ENCODE results near the gene INO80B.
A peak's percentile ranks its signal among the peaks of the same experiment; 100 is the strongest.

The INO80B gene

GRCh38 chr2:74421221-74421870 is 33.5 kb upstream of the INO80B start, which contains the start of the genes C2orf81 and WDR54:
Gene C2orf81, minus strand, starts transcription at chr2:74421619. Its CDS starts 59 bp downstream, at chr2:74421560.
Gene WDR54, plus strand, starts transcription at chr2:74421730. Its CDS starts 424 bp downstream, at chr2:74422154.
- peak; percentile 91 for ATAC-seq (ENCODE audit: insufficient read depth, low read depth)
- peak; percentile 94 for DNase-seq
- peak within 1 kb of the TSS; percentile 99 for H2AFZ ChIP-seq (ENCODE audit: low read depth, low read length)

GRCh38 chr2:74423231-74424095 is 31.4 kb upstream of the INO80B start:
- Histone ChIP-seq H3K36me3 (ENCODE audit: insufficient read depth, low read length) (peaks cover 42% of the 10 kb centered on the region), H4K20me1 (ENCODE audit: insufficient read depth, low read length) (no peaks in the 10 kb centered on the region), H3K4me1 (ENCODE audit: insufficient read depth, low read length) (peaks cover 32% of the 10 kb centered on the region), H3K27ac (ENCODE audit: low read length) (no peak overlapping the region), H3K79me2 (ENCODE audit: insufficient read depth, low read length) (peaks cover 12% of the 10 kb centered on the region), H2AFZ (ENCODE audit: low read depth, low read length) (no peak overlapping the region), H3K9me3 (ENCODE audit: insufficient read depth, low read length, severe bottlenecking) (no peaks in the 10 kb centered on the region), H3K27me3 (ENCODE audit: insufficient read depth, low read length, poor library complexity) (no peaks in the 10 kb centered on the region), H3K9ac (ENCODE audit: low read depth, low read length) (peak overlapping the region; percentile 11; the same call in 1 of the 2 replicates), H3K4me2 (ENCODE audit: insufficient read depth, low read length) (peak overlapping the region; percentile 100), H3K4me3 (ENCODE audit: low read depth in 1 of 2, low read length in 2 of 2) (no peak overlapping the region)
- TF ChIP-seq CTCF (IDR thresholded peaks at IDR 0.05; ENCODE audit: borderline replicate concordance, extremely low read depth, low read length, poor library complexity, severe bottlenecking): no peak
- no peak for TF ChIP-seq EZH2 (IDR thresholded peaks at IDR 0.05; ENCODE audit: borderline replicate concordance, low read depth, low read length, severe bottlenecking)
- ATAC-seq (ENCODE audit: insufficient read depth, low read depth): no peak
- DNase-seq: no peak

More at GRCh38 chr2:74421221-74421870, 33.5 kb upstream of the INO80B start, which contains the start of the genes C2orf81 and WDR54:
- peak within 1 kb of the TSS; percentile 68 for H3K27ac ChIP-seq (ENCODE audit: low read length)
- peaks cover 32% of the 10 kb centered on the region for H3K4me1 ChIP-seq (ENCODE audit: insufficient read depth, low read length)
- peaks cover 30% of the 10 kb centered on the region for H3K36me3 ChIP-seq (ENCODE audit: insufficient read depth, low read length)
- TF ChIP-seq CTCF (IDR thresholded peaks at IDR 0.05; ENCODE audit: borderline replicate concordance, extremely low read depth, low read length, poor library complexity, severe bottlenecking): no peak
- TF ChIP-seq EZH2 (IDR thresholded peaks at IDR 0.05; ENCODE audit: borderline replicate concordance, low read depth, low read length, severe bottlenecking): no peak
- no peaks in the 10 kb centered on the region for H3K27me3 ChIP-seq (ENCODE audit: insufficient read depth, low read length, poor library complexity)
- peak within 1 kb of the TSS; percentile 100 for H3K4me2 ChIP-seq (ENCODE audit: insufficient read depth, low read length)
- H3K9me3 ChIP-seq (ENCODE audit: insufficient read depth, low read length, severe bottlenecking): no peaks in the 10 kb centered on the region
- H3K9ac ChIP-seq (ENCODE audit: low read depth, low read length): peak within 1 kb of the TSS; percentile 64
- peaks cover 12% of the 10 kb centered on the region for H3K79me2 ChIP-seq (ENCODE audit: insufficient read depth, low read length)
- H4K20me1 ChIP-seq (ENCODE audit: insufficient read depth, low read length): no peaks in the 10 kb centered on the region
- peak within 1 kb of the TSS; percentile 42 to 83 for H3K4me3 ChIP-seq (ENCODE audit: low read depth in 1 of 2, low read length in 2 of 2)

- no peak overlapping the region for H3K9ac ChIP-seq (ENCODE audit: low read depth, low read length)
- ATAC-seq (ENCODE audit: insufficient read depth, low read depth) (no peak), DNase-seq (no peak)
- no peaks in the 10 kb centered on the region for H3K9me3 ChIP-seq (ENCODE audit: insufficient read depth, low read length, severe bottlenecking)
- no peak overlapping the region for H2AFZ ChIP-seq (ENCODE audit: low read depth, low read length)
- H3K4me3 ChIP-seq (ENCODE audit: low read depth in 1 of 2, low read length in 2 of 2): no peak overlapping the region
- peaks cover 12% of the 10 kb centered on the region for H3K79me2 ChIP-seq (ENCODE audit: insufficient read depth, low read length)
- H3K27ac ChIP-seq (ENCODE audit: low read length): no peak overlapping the region
- no peaks in the 10 kb centered on the region for H4K20me1 ChIP-seq (ENCODE audit: insufficient read depth, low read length)
- peaks cover 51% of the 10 kb centered on the region for H3K36me3 ChIP-seq (ENCODE audit: insufficient read depth, low read length)
- TF ChIP-seq CTCF (IDR thresholded peaks at IDR 0.05; ENCODE audit: borderline replicate concordance, extremely low read depth, low read length, poor library complexity, severe bottlenecking) (no peak), EZH2 (IDR thresholded peaks at IDR 0.05; ENCODE audit: borderline replicate concordance, low read depth, low read length, severe bottlenecking) (no peak)
- H3K27me3 ChIP-seq (ENCODE audit: insufficient read depth, low read length, poor library complexity): no peaks in the 10 kb centered on the region
- H3K4me2 ChIP-seq (ENCODE audit: insufficient read depth, low read length): no peak overlapping the region
- H3K4me1 ChIP-seq (ENCODE audit: insufficient read depth, low read length): peaks cover 32% of the 10 kb centered on the region
Observed at GRCh38 chr2:74424139-74424992, 30.5 kb upstream of the INO80B start.

Data from DND-41 (cell line).